Amniotic stem cell (primary cell): ENCODE data around the gene CABLES1.
"Not testable (repeated sequence)": the region's sequence is repeated elsewhere in the genome, so short reads cannot be mapped to it uniquely, and the experiment has no call there.

Source experiments
- DNase-seq: peaks from one replicate; lab custom pipeline; 2025; lab: John Stamatoyannopoulos, UW

Gene CABLES1, protein sequence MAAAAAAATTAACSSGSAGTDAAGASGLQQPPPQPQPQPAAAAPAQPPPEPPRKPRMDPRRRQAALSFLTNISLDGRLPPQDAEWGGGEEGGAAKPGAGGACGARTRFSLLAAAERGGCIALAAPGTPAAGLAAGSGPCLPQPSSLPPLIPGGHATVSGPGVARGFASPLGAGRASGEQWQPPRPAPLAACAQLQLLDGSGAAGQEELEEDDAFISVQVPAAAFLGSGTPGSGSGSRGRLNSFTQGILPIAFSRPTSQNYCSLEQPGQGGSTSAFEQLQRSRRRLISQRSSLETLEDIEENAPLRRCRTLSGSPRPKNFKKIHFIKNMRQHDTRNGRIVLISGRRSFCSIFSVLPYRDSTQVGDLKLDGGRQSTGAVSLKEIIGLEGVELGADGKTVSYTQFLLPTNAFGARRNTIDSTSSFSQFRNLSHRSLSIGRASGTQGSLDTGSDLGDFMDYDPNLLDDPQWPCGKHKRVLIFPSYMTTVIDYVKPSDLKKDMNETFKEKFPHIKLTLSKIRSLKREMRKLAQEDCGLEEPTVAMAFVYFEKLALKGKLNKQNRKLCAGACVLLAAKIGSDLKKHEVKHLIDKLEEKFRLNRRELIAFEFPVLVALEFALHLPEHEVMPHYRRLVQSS

GRCh38 chr18:23134780-23135549 lies at the start of gene CABLES1:
Gene CABLES1 (plus strand): TSS chr18:23135485. CDS start chr18:23135763, 278 bp downstream.
- no peak for DNase-seq

- DNase-seq = no peak
These were observed 47.9 kb upstream of the CABLES1 start for GRCh38 chr18:23087352-23087751.

DNA sequence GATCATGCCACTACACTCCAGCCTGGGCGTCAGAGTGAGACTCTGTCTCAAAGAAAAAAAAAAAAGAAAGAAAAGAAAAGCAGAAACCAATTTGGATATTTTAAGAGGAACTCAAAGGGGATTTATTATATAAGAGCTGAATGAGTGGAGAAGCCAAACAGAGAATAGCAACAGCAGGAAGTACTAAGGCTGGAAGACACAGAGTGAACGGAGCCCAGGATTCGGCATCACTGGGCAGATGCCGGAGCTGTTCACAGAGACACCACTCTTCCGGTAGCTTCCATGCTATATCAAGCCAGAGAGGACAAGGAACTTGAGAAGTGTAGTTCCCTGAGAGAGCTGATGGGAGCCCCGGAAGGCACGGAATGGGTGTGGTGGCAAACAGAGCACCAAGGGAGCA lies 47.0 kb upstream of the CABLES1 start:
- DNase-seq = no peak

DNA sequence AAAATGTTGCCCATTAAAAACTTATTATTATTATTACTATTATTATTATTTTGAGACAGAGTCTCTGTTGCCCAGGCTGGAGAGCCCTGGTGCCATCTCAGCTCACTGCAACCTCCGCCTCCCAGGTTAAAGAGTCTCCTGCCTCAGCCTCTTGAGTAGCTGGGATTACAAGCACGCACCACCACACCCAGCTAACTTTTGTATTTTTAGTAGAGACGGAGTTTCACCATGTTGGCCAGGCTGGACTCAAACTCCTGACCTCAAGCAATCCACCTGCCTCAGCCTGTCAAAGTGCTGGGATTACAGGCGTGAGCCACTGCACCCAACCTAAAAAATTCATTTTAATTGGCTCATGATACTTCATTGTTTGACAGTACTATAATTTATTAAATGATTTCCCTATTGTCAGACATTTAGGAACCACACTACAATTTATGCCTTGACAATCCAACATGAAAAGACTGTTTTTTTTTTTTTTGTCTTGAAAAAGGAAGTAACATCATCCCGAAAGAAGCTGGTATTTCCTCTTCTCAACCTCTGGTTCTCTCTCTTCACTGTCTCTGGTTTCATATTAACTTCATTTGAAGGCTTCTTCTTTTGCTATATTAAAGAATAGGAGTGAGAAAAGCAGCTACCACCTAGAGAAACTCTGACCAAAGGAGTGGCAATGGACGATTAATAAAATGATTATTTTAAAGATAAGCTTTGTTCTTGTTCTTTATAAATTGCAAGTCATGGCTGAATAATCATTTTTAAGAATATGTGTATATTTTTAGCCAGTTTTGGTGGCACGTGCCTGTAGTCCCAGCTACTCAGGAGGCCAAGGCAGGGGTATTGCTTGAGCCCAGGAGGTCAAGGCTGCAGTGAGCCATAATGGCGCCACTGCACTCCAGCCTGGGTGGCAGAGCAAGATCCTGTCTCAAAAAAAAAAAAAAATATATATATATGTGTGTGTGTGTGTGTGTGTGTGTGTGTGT lies 44.0 kb upstream of the CABLES1 start:
- not testable (repeated sequence) for DNase-seq

DNA sequence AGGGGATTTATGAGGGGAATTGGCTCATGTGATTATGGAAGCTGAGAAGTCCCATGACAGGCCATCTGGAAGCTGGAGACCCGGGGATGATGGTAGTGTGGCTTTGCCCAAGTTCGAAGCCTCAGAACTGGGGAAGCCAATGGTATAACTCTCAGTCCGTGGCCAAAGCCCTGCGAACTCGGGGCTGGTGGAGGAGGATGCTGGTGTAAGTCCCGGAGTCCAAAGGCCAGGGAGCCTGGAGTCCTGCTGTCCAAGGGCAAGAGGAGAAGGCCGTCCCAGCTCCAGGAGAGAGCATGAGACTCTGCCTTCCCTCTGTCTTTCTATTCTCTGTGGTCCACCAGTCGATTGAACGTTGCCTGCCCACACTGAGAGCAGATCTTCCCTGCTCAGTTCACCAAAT lies 43.2 kb upstream of the CABLES1 start:
- DNase-seq = no peak

GRCh38 chr18:23093130-23093529 lies 42.2 kb upstream of the CABLES1 start:
- not testable (repeated sequence) for DNase-seq

- no peak for DNase-seq
These were observed 41.5 kb upstream of the CABLES1 start for GRCh38 chr18:23093772-23094171.

- DNase-seq = no peak
These were observed 40.7 kb upstream of the CABLES1 start for GRCh38 chr18:23094411-23095190.

DNA sequence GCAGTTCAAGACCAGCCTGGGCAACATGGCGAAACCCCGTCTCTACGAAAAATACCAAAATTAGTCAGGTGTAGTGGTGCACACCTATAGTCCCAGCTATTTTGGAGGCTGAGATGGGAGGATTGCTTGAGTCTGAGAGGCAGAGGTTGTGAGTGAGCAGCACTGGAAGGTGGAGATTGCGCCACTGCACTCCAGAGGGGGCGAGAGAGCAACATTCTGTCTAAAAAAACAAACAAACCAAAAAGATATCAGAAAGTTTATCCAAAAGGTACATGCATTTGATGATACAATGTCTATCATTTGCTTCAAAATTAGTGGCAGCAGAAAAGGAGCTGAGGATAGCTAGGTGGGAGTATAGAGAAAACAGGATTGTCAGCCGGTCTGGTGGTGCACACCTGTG lies 39.8 kb upstream of the CABLES1 start:
- no peak for DNase-seq

DNA sequence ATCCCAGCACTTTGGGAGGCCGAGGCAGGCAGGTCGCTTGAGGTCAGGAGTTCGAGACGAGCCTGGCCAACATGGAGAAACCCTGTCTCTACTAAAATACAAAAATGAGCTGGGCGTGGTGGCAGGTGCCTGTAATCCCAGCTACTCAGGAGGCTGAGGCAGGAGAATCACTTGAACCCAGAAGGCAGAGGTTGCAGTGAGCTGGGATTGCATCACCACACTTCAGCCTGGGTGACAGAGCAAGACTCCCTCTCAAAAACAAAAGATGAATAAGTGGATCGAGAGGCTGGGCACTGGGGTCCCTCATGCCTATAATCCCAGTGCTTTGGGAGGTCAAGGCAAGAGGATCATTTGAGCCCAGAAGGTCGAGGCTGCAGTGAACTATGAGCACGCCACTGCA lies 38.3 kb upstream of the CABLES1 start:
- not testable (repeated sequence) for DNase-seq

- DNase-seq = no peak
These were observed 35.7 kb upstream of the CABLES1 start for GRCh38 chr18:23099621-23100020.

DNA sequence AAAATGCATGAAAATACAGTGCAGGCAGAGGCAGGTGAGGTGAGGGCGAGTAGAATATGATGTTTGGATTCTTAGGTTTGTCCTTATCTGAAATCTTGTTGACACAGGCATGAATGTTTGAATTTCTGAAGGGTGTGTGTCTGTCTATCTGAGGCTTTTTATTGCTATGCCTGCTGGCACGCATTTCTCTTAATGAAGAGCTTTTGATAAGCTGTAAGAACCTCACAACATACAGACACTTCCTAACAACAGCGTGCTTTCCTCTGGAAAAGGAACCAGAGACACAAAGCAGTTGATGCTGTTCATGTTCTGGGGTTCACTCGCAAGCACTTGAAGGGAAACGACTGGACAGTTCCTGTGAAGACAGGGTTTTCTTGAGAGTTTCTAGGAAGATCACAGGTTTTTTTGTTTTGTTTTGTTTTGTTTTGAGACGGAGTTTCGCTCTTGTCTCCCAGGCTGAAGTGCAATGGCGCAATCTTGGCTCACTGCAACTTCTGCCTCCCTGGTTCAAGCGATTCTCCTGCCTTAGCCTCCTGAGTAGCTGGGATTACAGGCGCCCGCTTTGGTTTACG lies 33.3 kb upstream of the CABLES1 start:
- DNase-seq = no peak

DNA sequence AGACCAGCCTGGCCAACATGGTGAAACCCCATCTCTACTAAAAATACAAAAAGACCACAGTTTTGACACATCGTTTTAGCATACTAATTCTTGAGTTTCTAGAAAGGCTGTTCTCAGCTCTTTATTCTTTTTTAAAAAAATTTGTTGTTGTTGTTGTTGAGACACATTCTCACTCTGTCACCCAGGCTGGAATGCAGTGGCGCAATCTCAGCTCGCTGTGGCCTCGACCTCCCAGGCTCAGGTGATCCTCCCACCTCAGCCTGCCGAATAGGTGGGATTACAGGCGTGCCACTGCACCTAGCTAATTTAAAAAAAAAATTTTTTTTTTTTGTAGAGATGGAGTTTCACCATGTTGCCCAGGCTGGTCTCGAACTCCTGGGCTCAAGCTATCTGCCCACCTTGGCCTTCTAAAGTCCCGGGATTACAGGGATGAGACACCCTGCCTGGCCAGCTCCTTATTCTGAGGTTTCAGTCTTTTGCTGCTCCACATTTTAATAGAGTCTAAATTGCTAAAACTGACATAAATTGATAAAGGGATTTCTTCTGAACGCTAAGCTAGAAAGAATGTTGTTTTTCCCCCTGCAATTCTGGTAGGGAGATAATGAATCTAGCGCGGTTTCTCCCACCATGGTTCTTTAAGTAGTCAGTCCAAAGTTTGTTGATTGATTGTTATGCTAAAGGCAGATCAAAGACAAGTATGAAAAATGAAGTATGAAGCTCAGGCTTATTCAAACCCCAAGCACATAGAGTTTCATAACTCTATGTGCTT lies 32.6 kb upstream of the CABLES1 start:
- no peak for DNase-seq

- no peak for DNase-seq
These were observed 31.8 kb upstream of the CABLES1 start for GRCh38 chr18:23103449-23103848.

- DNase-seq = no peak
These were observed 30.3 kb upstream of the CABLES1 start for GRCh38 chr18:23105030-23105429.

GRCh38 chr18:23105581-23106219 lies 29.6 kb upstream of the CABLES1 start:
- DNase-seq = no peak

GRCh38 chr18:23106575-23106974 lies 28.7 kb upstream of the CABLES1 start:
- DNase-seq = peak; percentile 57

DNA sequence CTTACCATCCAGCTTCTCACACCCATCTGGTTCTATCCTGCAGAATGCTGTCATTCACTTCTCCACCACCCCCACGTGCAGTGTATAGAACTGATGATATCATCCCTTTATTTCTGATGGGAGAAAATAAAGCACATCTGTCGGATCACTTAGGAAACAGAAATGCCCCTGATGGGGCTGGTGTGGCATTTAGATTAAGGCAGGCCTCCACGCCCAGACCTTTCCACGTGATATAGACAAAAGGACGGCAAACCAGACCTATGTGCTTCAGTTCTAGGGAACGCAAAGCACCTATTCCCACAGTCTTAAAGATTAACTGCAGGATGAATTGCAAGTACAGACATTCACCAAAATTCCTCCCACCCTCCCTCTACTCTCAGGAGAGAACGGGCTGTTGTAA lies 27.6 kb upstream of the CABLES1 start:
- no peak for DNase-seq

DNA sequence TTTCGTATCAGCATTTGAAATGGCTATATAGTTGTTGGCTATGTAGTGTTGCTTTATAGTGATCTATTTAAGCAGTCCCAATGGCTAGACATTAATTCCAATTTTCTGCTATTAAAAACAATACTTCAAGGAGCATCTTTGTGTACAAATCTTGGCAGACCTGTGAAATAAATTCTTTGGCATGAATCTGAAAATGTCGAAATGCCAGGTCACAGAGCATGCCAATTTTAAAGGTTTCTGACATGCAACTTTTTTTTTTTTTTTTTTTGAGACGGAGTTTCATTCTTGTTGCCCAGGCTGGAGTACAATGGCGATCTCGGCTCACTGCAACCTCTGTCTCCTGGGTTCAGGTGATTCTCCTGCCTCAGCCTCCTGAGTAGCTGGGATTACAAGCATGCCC lies 26.8 kb upstream of the CABLES1 start:
- no peak for DNase-seq
